ENCODE results near the gene LDLRAD4.

LDLRAD4 gene

DNA sequence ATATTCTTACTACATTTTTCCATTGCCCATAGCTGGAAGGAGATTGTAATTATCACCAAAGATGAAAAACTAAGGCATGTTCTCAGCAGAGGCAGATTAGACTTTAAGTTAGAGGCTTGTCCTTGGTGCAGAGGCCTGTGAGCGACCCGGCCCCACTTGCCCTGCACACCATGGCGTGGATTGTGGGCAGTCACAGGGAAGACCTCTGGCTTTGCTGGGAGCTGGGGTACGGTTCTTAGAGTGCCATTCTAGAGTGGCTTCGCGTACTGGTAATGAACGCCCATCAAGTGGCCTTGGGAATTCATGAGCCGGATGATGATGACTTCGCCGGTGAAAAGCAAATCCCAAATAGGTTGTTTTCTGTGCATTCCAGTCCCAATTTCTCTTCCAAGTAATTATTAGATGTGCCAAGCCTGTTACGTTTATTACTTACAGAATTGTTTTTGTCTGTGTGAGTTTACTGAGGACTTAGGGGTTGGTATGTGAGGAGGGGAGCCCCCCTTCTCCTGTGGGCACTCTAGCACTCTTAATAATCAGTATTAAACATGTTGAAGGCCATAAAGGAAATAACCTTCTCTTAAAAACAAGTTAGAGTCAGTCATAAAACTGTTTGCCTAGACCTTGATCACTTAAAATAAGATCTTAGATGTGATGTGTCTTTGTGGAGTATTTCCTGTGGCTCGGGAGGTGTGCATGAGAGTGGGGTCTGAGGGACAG lies 90.6 kb downstream of the LDLRAD4 start:
- DNase-seq (ENCODE audit: low read depth): no peak

DNA sequence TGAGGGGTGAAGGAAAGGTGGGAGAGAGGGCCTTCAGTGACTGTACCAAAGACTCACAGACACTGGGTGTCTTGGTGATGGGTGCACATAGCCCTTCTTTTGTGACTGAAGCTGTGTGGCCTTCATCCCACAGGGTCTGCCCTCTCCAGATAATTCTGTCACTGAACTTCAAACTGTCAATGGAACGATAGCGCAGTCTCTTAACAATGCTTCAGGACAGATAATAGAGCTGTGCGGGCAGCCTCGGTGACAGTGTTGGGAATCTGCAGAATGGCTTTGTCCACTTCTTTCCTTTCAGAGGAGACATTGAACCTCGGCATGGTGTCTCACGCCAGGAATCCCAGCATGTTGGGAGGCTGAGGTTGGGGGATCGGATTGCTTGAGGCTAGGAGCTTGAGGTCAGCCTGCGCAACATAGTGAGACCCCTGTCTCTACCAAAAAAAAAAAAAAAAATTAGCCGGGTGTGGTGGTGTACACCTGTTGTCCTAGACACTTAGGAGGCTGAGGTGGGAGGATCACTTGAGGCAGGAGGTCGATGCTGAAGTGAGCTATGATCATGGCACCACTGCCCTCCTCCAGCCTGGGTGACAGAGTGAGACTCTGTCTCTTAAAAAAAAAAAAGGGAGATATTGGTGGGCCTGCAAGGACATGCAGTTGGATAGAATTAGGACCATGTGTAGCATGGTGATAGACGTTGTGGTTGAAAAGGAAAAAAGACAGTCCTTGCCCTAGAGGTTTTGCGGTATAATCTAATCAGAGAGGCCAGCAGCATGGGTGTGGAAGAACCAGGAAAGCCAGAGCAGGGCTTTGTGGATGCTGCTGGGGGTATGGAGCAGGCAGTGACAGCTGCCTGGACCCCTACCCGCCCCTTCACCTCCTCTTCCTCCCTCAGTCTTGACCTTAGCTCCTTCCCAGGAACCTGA lies 91.4 kb downstream of the LDLRAD4 start:
- DNase-seq (ENCODE audit: low read depth): no peak

DNA sequence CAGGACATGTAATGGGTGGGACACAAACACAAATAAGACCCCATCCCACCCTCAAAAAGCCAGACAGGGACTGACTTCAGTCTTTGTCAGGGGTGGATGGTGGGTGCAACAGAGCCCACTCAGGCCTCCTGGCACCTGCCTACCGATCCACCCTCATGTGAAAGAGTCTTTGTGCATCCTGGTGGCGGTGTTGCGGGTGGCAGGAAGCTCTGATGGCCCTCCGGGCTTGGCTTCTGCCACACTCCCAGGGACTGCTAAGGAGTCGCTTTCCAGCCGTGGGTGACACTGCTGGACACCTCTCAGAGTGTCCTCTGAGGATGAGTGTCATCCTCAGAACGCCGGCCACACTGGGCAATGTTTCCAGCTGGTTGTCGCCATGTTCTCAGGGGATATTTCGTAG lies 92.6 kb downstream of the LDLRAD4 start:
- DNase-seq (ENCODE audit: low read depth): no peak

DNA sequence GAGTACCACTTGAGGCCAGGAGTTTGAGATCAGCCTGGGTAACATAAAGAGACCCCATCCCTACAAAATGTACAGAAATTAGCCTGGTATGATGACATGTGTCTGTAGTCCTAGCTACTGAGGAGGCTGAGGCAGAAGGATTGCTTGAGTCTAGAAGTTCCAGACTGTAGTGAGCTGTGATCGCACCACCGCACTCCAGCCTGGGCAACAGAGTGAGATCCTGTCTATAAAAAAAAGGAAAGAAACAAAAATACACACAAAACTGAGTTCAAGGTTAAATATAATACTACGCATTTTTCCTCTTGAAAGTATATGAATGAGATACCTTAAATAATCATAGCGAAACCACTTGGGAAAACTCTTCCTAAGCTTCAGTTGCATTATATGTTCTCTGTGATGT lies 94.0 kb downstream of the LDLRAD4 start:
- DNase-seq (ENCODE audit: low read depth): no peak

DNA sequence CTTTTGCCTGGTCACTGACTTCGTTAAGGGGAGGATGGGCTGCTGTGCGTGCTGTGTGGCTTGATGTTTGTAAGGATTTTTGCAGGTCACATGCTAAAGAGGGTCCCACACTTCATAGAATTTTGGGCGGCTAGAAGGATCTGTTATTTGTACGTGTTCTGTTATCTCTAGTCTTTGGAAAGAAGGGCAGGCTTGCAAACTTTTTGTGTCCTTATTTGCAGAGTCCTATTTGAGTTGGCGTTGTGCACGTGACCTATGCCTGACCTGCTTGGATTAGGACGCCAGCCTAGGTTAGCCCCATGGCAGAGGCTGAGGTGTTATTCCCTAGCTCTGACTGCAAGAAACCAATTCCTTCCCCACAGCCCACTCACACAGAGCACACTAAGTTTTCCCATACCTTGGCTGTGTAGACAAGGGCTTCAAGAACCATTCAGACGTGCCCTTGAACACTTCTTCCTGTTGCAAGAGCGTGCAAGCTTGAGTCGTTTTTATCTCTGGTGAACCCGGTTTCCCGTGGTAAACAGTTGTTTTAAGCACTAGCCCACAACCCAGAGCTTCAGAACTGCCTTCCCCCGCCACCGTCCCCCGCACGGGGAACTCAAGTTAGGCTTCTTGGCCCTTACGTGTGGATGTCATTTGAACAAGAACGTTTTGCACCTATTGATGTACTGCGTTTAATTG lies 94.6 kb downstream of the LDLRAD4 start:
- DNase-seq (ENCODE audit: low read depth): no peak

DNA sequence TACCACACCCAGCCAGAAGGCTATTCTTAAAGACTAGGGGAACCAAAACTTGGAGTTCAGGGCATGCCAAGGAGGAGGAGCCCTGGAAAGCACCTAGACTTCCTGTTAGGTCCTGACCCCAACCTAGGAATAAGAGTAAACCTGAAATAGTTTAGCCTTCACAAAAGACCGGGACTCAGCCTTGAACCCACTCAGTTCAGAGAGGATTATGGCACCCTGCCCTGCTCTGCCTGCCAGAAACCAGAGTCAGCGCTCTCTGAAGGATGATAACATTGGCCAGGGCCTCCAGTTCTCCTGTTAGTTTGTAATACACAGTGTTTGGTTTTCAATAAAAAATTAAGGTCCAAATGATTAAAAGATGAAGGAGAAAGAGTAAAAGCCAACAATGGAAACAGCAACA lies 96.4 kb downstream of the LDLRAD4 start:
- DNase-seq (ENCODE audit: low read depth): no peak

DNA sequence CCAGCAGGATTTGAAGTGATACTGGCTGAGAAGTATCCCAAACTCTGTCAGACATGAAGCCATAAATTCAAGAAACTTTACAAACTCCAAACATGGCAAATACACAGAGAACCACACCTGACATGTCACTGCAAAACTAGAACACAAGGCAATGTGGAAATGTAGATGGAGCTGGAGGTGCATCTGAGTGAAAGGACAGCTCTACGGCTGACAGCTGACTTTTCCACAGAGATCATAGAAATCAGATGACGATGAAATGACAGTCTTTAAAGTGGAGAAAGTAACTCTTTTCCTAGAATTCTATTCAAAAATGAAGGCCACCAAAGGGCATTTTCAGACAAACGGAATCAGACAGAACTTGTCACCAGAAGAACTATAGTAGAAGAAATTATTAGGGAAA lies 97.5 kb downstream of the LDLRAD4 start:
- DNase-seq (ENCODE audit: low read depth): no peak

DNA sequence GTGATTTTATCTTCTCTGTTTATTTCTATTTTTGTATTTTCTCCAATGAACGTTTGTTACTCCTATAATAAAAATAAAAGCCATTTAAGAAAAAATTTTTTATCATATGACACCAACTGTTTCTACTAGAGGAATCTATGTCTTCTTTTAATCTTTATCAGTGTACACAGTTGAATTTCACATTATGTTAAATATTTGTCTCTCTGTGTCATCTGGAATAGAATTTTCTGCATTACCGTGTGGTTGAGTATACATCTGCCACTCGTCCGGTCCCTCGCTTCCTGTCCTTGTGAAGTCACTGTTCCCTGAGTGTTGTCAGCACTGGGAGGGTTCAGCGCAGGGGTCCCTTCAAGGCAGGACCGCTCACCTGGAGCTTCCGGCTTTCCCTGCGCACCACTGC lies 99.2 kb downstream of the LDLRAD4 start:
- no peak for DNase-seq (ENCODE audit: low read depth)

DNA sequence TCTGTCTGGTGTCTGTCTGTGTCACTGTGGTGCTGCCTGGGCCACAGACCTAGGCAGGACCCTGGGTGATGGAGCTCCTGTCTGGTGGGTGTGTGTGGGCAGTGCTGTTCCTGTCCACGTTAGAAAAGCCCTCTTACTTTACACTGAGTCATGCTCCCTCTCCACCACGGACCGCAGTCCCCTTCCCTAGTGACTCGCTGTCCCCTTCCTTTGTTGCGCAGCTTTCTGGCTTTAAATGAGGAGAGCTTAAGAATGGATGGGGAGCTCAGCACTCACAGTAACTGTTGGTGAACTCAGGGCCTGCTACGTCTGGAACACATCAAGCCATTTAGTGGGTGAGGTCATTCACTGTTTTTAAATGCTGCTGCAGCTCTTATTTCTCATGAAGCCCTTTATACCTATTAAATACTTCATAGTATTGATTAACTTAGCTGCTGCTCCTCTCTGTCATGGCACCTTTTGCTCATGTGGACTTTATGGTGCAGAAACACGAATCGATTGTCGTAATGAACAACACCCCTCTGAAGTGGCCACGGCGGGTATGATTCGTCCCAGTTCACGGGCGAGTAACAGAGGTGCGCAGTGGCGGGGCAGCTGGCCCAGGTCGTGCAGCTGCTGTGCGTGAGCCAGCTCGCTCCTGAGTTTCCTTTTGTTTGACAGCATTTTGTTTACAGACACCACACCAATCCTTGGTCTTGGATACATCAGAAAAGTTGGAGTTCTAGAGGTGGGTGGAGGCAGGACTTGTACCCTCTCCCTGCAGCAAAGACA lies 100.4 kb downstream of the LDLRAD4 start:
- no peak for DNase-seq (ENCODE audit: low read depth)

DNA sequence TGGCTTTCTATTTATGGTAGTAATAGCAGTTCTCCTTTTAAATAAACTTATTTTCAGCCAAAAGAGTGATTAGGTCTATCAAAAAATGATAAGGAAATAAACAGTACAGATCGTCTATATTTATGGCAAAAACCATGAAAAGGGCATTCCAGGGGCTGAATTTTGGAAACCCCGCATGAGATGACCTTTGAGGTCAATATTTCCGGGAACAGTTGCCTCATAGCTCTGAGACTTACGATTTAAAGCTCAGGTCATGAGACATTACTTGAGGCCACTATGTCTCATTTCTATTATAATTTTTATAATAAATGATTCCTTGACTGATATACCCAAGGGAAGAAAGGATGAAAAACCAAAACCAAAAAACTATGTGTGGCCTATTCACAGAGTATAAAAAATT lies 101.1 kb downstream of the LDLRAD4 start:
- DNase-seq (ENCODE audit: low read depth): no peak

DNA sequence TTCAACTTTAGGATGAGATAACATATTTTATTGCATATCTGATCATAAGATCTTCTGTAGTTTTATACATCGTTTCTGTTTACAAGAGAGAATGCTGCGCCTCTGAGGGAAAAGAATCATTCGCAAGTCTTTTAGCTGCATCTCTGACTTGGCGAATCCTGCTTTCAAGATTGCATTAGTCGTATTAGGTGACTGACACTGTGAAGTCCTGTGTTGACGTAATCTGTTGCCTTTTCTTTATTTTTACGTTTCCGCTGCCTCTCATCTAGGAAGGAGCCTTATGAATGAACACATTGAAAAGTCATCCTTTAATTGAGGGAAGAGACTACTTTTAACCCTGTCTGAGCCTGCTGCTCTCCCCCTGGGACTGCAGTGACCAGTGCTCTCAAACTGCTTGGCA lies 101.5 kb downstream of the LDLRAD4 start:
- DNase-seq (ENCODE audit: low read depth): no peak

DNA sequence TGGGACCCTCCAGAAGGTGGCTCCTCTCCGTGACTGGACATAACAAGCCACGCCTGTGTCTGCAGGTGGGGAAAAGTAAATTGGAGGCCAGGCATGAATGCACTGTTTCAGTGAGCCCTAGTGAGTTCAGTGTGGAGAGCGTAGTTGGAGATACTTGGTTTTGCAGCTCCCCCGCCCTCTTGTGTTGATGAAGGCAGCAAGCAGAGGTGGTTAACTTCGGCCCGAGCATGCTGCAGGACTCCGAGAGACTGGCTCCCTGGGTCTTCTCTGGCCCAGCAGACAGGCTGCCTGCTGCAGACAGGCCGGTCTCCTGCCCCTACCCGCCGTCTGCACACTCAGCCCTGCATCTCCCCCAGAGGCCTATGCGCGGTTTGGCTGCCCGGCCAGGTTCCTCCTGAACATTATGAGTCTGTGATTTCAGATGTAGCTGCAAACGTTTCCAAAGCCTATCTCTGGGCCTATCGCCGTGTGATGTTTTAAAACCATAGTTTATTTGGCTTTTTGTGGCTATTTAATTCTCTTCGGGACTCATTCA lies 102.4 kb downstream of the LDLRAD4 start:
- DNase-seq (ENCODE audit: low read depth): no peak

DNA sequence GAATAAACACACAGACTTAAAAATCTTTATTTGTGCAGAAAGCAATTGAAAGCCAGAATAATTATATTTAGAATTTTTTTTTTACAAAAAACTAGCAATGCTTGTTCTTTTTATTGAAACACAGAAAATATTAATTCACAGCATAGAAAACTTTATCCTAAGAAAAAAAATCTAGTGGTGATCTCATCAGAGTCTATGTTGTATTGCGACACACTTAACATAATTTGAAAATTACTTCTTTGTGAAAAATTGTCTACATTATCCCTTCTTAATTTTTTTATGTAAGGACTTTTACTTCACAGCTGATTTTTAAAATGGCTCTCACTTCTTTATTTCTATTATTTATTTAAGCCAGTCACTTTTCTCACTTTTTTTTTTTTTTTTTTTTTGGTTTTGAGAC lies 103.4 kb downstream of the LDLRAD4 start:
- no peak for DNase-seq (ENCODE audit: low read depth)

DNA sequence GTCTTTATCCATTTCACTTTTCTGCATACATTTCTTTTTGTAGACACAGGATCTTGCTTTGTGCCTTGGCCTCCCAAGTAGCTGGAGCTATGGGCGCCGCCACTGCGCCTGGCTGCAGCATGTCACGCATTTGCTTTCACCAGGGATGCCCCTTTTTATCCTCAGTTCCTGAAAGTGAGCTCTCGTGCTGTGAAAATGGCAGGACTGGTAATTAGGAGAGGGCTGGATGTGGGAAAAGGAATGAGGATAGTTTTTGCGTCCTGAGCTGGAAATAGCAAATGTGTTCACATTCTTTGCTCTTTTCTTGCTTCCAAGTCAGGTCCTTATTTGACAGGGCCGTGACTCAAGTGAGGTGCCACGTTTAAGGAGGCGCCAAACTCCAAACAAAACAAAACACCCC lies 104.6 kb downstream of the LDLRAD4 start:
- no peak for DNase-seq (ENCODE audit: low read depth)

DNA sequence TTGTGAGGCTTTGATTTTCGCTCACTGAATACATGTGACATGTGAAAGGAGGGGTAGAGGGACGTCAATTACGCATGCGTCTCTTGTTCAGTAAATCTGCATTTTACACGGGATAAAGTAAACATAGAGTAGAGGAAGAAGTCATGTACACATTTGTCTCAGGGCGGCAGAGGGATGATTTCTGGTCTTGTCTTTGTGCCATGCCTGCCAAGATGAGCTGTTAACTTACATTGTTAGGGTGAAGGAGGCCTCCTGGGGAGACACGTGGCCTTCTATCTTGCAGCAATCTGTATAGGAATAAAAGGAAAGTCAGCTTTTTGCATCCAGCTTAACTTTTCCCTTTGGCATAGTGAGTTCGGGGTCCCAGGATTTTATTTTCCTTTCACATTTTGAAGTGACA lies 106.3 kb downstream of the LDLRAD4 start:
- no peak for DNase-seq (ENCODE audit: low read depth)

DNA sequence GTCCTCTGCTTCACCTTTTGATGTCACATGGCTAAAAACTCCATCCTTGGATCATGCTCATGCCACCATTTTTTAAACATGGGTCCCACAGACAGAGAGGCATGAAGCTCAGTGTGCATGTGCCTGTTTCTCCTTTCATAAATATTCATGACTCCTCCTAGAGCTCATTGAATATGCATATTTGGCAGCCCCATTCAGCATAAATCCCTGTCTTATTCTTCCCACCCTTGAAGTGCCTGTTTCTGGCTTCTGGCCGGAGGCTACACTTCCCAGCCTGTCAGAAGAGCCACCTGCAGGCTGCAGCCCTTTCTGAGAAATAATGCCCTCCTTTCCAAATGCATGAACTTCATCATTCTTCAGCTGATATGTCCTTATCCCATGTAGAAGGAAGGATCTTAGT lies 109.7 kb downstream of the LDLRAD4 start:
- no peak for DNase-seq (ENCODE audit: low read depth)

DNA sequence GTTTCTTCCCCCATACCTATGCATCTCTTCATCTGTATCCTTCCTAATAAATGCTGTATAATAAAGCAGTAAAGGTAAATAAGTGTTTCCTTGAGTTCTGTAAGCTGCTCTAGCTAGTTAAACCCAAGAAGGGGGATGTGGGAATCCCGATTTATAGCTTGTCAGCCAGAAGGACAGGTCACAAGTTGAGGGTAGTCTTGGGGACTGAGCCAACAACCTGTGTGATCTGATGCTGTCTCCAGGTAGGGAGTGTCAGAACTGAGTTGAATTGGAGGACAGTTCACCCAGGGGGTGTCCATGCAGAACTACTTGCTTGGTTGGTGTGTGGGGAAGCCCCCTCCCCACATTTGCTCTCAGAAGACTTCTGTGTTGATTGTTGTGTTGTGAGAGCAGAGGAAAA lies 112.4 kb downstream of the LDLRAD4 start:
- DNase-seq (ENCODE audit: low read depth): no peak

DNA sequence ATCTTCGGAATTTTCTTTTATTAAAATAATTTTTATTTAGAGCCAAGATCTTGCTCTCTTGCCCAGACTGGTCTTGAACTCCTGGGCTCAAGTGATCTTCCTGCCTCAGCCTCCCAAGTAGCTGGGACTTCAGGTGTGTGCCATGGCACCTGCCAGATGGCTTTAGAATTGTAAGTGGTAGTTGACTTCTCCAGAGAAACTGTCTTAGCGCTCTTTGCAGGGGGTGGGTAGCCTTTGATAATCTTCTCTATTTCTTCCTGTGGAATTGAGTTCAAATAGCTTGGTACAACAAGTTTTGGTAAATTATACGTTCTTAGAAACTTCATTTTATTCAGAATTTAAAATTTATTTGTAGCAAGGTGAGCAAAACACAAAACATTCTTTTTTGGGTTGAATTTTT lies 113.3 kb downstream of the LDLRAD4 start:
- no peak for DNase-seq (ENCODE audit: low read depth)

DNA sequence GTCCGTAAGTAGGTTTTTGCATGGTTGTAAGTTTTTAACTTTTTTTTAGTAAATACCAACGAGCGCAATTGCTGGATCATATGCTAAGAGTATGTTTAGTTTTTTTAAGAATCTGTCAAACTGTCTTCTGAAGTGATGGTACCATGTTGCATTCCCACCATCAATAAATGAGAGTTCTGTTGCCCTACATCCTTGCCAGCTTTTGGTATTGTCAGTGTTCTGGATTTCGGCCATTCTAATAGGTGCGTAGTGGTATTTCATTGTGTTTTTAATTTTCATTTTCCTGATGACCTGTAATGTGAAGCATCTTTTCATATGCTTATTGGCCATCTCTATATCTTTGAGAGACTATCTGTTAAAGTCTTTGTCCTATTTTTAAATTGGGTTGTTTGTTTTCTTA lies 114.3 kb downstream of the LDLRAD4 start:
- DNase-seq (ENCODE audit: low read depth): no peak

DNA sequence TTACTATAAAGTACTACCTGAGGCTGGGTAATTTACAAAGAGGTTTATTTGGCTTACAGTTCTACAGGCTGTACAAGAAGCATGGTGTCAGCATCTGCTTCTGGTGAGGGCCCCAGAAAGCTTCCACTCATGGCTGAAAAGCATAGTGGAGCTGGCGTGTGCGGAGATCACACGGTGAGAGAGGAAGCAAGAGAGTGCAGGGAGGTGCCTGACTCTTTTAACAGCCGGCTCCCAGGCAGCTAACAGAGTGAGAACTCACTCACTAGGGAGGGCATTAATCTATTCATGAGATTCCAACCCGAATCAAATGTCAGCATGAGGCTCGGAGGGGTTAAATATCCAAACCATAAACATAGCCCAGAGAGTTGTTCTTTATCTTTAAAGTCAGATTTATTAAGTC lies 117.3 kb downstream of the LDLRAD4 start:
- no peak for DNase-seq (ENCODE audit: low read depth)

DNA sequence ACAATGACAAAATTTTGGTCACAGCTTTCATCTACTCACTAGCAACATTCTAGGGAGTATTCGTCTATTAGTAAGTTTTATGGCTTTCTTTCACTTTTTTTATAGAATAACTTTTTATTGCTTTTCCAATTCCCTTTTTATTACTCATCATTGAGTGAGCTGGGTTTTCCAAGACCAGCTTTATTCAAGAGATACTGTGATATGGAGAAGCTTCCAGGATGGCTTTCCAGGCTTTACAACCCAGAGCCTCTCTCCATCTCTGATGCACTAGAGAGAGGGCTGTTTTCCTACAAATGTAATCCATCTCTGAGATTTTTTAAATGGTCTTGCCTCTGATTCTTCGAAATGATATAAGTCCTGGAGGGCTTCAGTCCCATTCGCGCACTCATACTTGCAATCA lies 118.3 kb downstream of the LDLRAD4 start:
- DNase-seq (ENCODE audit: low read depth): no peak

DNA sequence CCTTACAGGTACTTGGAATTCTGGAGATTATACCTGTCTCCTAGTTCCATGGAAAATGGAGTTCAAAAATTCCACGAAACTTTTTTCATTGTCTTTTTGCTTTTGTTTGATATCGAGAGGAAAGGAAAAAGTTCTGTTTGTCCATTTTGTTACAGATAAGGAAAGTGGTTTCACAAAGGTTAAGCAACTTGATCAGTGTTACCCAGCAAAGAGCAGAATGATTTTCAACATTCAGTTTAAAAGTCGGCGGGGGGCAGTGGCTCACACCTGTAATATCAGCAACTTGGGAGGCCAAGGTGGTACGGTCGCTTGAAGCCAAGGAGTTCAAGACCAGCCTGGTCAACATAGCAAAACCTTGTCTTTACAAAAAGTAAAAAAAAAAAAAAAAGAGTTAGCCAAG lies 118.8 kb downstream of the LDLRAD4 start:
- no peak for DNase-seq (ENCODE audit: low read depth)
